ENCODE results near the gene PPP3R2.
"Not testable (repeated sequence)": the region's sequence is repeated elsewhere in the genome, so short reads cannot be mapped to it uniquely, and the experiment has no call there.

Gene PPP3R2

GRCh38 chr9:101571114-101571513, 23.7 kb downstream of the PPP3R2 start:
- no peak overlapping the region for H3K9ac ChIP-seq (ENCODE audit: low read length in 5 of 5)
- peaks cover 14 to 45% (median 20%) of the 10 kb centered on the region in 5 donors for H3K36me3 ChIP-seq (ENCODE audit: control insufficient read depth in 5 of 5, insufficient read depth in 5 of 5, low read length in 5 of 5)
- no peak overlapping the region for H3K27ac ChIP-seq (ENCODE audit: low read depth, low read length)
- H3K9me3 ChIP-seq (ENCODE audit: control insufficient read depth in 5 of 5, low read length in 5 of 5) = no peaks in the 10 kb centered on the region
- H3K4me1 ChIP-seq (ENCODE audit: control insufficient read depth in 5 of 5, insufficient read depth in 5 of 5, low read length in 5 of 5) = no peaks in the 10 kb centered on the region
- no peak overlapping the region for H3K4me3 ChIP-seq (ENCODE audit: low read depth in 1 of 5, low read length in 5 of 5)
- H3K27me3 ChIP-seq (ENCODE audit: control insufficient read depth in 5 of 5, insufficient read depth in 4 of 5, low read length in 5 of 5) = no peaks in the 10 kb centered on the region

GRCh38 chr9:101569741-101570501, 24.8 kb downstream of the PPP3R2 start:
- Histone ChIP-seq H3K9ac (ENCODE audit: low read length in 5 of 5) (no peak overlapping the region), H3K27ac (ENCODE audit: low read depth, low read length) (no peak overlapping the region), H3K36me3 (ENCODE audit: control insufficient read depth in 5 of 5, insufficient read depth in 5 of 5, low read length in 5 of 5) (peaks cover 14 to 55% (median 29%) of the 10 kb centered on the region in 5 donors), H3K27me3 (ENCODE audit: control insufficient read depth in 5 of 5, insufficient read depth in 4 of 5, low read length in 5 of 5) (no peaks in the 10 kb centered on the region), H3K9me3 (ENCODE audit: control insufficient read depth in 5 of 5, low read length in 5 of 5) (no peaks in the 10 kb centered on the region), H3K4me3 (ENCODE audit: low read depth in 1 of 5, low read length in 5 of 5) (no peak overlapping the region), H3K4me1 (ENCODE audit: control insufficient read depth in 5 of 5, insufficient read depth in 5 of 5, low read length in 5 of 5) (no peaks in the 10 kb centered on the region)

GRCh38 chr9:101567725-101568350, 26.9 kb downstream of the PPP3R2 start:
- Histone ChIP-seq H3K27me3 (ENCODE audit: control insufficient read depth in 5 of 5, insufficient read depth in 4 of 5, low read length in 5 of 5) (no peaks in the 10 kb centered on the region), H3K4me3 (ENCODE audit: low read depth in 1 of 5, low read length in 5 of 5) (no peak overlapping the region), H3K27ac (ENCODE audit: low read depth, low read length) (no peak overlapping the region), H3K9ac (ENCODE audit: low read length in 5 of 5) (no peak overlapping the region), H3K9me3 (ENCODE audit: control insufficient read depth in 5 of 5, low read length in 5 of 5) (no peaks in the 10 kb centered on the region), H3K4me1 (ENCODE audit: control insufficient read depth in 5 of 5, insufficient read depth in 5 of 5, low read length in 5 of 5) (no peaks in the 10 kb centered on the region), H3K36me3 (ENCODE audit: control insufficient read depth in 5 of 5, insufficient read depth in 5 of 5, low read length in 5 of 5) (peaks cover 22 to 68% (median 38%) of the 10 kb centered on the region in 5 donors)

- Histone ChIP-seq H3K27me3 (ENCODE audit: control insufficient read depth in 5 of 5, insufficient read depth in 4 of 5, low read length in 5 of 5) (no peaks in the 10 kb centered on the region), H3K4me3 (ENCODE audit: low read depth in 1 of 5, low read length in 5 of 5) (no peak overlapping the region), H3K27ac (ENCODE audit: low read depth, low read length) (no peak overlapping the region), H3K9me3 (ENCODE audit: control insufficient read depth in 5 of 5, low read length in 5 of 5) (no peaks in the 10 kb centered on the region), H3K4me1 (ENCODE audit: control insufficient read depth in 5 of 5, insufficient read depth in 5 of 5, low read length in 5 of 5) (no peaks in the 10 kb centered on the region), H3K36me3 (ENCODE audit: control insufficient read depth in 5 of 5, insufficient read depth in 5 of 5, low read length in 5 of 5) (peaks cover 29 to 75% (median 45%) of the 10 kb centered on the region in 5 donors), H3K9ac (ENCODE audit: low read length in 5 of 5) (no peak overlapping the region)
These were observed 27.7 kb downstream of the PPP3R2 start for GRCh38 chr9:101566904-101567724.

GRCh38 chr9:101564252-101564651, 30.5 kb downstream of the PPP3R2 start:
- Histone ChIP-seq H3K9me3 (ENCODE audit: control insufficient read depth in 5 of 5, low read length in 5 of 5) (no peaks in the 10 kb centered on the region), H3K9ac (ENCODE audit: low read length in 5 of 5) (no peak overlapping the region), H3K36me3 (ENCODE audit: control insufficient read depth in 5 of 5, insufficient read depth in 5 of 5, low read length in 5 of 5) (peaks cover 43 to 81% (median 61%) of the 10 kb centered on the region in 5 donors), H3K27me3 (ENCODE audit: control insufficient read depth in 5 of 5, insufficient read depth in 4 of 5, low read length in 5 of 5) (no peaks in the 10 kb centered on the region), H3K27ac (ENCODE audit: low read depth, low read length) (no peak overlapping the region), H3K4me3 (ENCODE audit: low read depth in 1 of 5, low read length in 5 of 5) (no peak overlapping the region), H3K4me1 (ENCODE audit: control insufficient read depth in 5 of 5, insufficient read depth in 5 of 5, low read length in 5 of 5) (no peaks in the 10 kb centered on the region)

GRCh38 chr9:101562966-101563365, 31.8 kb downstream of the PPP3R2 start:
- Histone ChIP-seq H3K4me3 (ENCODE audit: low read depth in 1 of 5, low read length in 5 of 5) (no peak overlapping the region), H3K4me1 (ENCODE audit: control insufficient read depth in 5 of 5, insufficient read depth in 5 of 5, low read length in 5 of 5) (no peaks in the 10 kb centered on the region), H3K9ac (ENCODE audit: low read length in 5 of 5) (no peak overlapping the region), H3K36me3 (ENCODE audit: control insufficient read depth in 5 of 5, insufficient read depth in 5 of 5, low read length in 5 of 5) (peaks cover 48 to 77% (median 68%) of the 10 kb centered on the region in 5 donors), H3K27ac (ENCODE audit: low read depth, low read length) (no peak overlapping the region), H3K27me3 (ENCODE audit: control insufficient read depth in 5 of 5, insufficient read depth in 4 of 5, low read length in 5 of 5) (no peaks in the 10 kb centered on the region), H3K9me3 (ENCODE audit: control insufficient read depth in 5 of 5, low read length in 5 of 5) (peaks cover 0 to 4% (median 0%) of the 10 kb centered on the region in 5 donors)

GRCh38 chr9:101561740-101562139, 33.0 kb downstream of the PPP3R2 start:
- Histone ChIP-seq H3K9me3 (ENCODE audit: control insufficient read depth in 5 of 5, low read length in 5 of 5) (peaks cover 0 to 5% (median 0%) of the 10 kb centered on the region in 5 donors), H3K36me3 (ENCODE audit: control insufficient read depth in 5 of 5, insufficient read depth in 5 of 5, low read length in 5 of 5) (peaks cover 53 to 80% (median 75%) of the 10 kb centered on the region in 5 donors)

GRCh38 chr9:101549472-101550098, 45.2 kb downstream of the PPP3R2 start:
- not testable (repeated sequence) for H3K9ac ChIP-seq (ENCODE audit: low read length in 5 of 5); H3K27ac ChIP-seq (ENCODE audit: low read depth, low read length); H3K4me1 ChIP-seq (ENCODE audit: control insufficient read depth in 5 of 5, insufficient read depth in 5 of 5, low read length in 5 of 5); H3K27me3 ChIP-seq (ENCODE audit: control insufficient read depth in 5 of 5, insufficient read depth in 4 of 5, low read length in 5 of 5); H3K9me3 ChIP-seq (ENCODE audit: control insufficient read depth in 5 of 5, low read length in 5 of 5); H3K4me3 ChIP-seq (ENCODE audit: low read depth in 1 of 5, low read length in 5 of 5)
- H3K36me3 ChIP-seq (ENCODE audit: control insufficient read depth in 5 of 5, insufficient read depth in 5 of 5, low read length in 5 of 5) = peaks cover 83 to 89% (median 84%) of the 10 kb centered on the region in 5 donors

More at GRCh38 chr9:101561740-101562139, 33.0 kb downstream of the PPP3R2 start:
- Histone ChIP-seq H3K4me3 (ENCODE audit: low read depth in 1 of 5, low read length in 5 of 5) (no peak overlapping the region), H3K27ac (ENCODE audit: low read depth, low read length) (no peak overlapping the region), H3K4me1 (ENCODE audit: control insufficient read depth in 5 of 5, insufficient read depth in 5 of 5, low read length in 5 of 5) (no peaks in the 10 kb centered on the region), H3K27me3 (ENCODE audit: control insufficient read depth in 5 of 5, insufficient read depth in 4 of 5, low read length in 5 of 5) (no peaks in the 10 kb centered on the region), H3K9ac (ENCODE audit: low read length in 5 of 5) (no peak overlapping the region)

GRCh38 chr9:101543098-101543735, 51.6 kb downstream of the PPP3R2 start:
- Histone ChIP-seq H3K27me3 (ENCODE audit: control insufficient read depth in 5 of 5, insufficient read depth in 4 of 5, low read length in 5 of 5) (no peaks in the 10 kb centered on the region), H3K4me1 (ENCODE audit: control insufficient read depth in 5 of 5, insufficient read depth in 5 of 5, low read length in 5 of 5) (peaks cover 0 to 2% (median 0%) of the 10 kb centered on the region in 5 donors), H3K36me3 (ENCODE audit: control insufficient read depth in 5 of 5, insufficient read depth in 5 of 5, low read length in 5 of 5) (peaks cover 59 to 84% (median 67%) of the 10 kb centered on the region in 5 donors), H3K4me3 (ENCODE audit: low read depth in 1 of 5, low read length in 5 of 5) (no peak overlapping the region), H3K9ac (ENCODE audit: low read length in 5 of 5) (no peak overlapping the region), H3K9me3 (ENCODE audit: control insufficient read depth in 5 of 5, low read length in 5 of 5) (no peaks in the 10 kb centered on the region), H3K27ac (ENCODE audit: low read depth, low read length) (no peak overlapping the region)

All from subcutaneous abdominal adipose tissue (tissue), 5 donors.